ENCODE results near the gene LETM1. TPM values are rescaled to one million over a fixed set of nuclear protein-coding genes. Genes with fewer than 3 reads are reported as not detected.
A peak's percentile ranks its signal among the peaks of the same experiment; 100 is the strongest.

The LETM1 gene
- total and polyA plus RNA-seq, 2 of the 13 experiments (the other 11 are each of a cell fraction or from before 2014, with no cell fraction given) = 9.7 to 41.6 TPM

DNA sequence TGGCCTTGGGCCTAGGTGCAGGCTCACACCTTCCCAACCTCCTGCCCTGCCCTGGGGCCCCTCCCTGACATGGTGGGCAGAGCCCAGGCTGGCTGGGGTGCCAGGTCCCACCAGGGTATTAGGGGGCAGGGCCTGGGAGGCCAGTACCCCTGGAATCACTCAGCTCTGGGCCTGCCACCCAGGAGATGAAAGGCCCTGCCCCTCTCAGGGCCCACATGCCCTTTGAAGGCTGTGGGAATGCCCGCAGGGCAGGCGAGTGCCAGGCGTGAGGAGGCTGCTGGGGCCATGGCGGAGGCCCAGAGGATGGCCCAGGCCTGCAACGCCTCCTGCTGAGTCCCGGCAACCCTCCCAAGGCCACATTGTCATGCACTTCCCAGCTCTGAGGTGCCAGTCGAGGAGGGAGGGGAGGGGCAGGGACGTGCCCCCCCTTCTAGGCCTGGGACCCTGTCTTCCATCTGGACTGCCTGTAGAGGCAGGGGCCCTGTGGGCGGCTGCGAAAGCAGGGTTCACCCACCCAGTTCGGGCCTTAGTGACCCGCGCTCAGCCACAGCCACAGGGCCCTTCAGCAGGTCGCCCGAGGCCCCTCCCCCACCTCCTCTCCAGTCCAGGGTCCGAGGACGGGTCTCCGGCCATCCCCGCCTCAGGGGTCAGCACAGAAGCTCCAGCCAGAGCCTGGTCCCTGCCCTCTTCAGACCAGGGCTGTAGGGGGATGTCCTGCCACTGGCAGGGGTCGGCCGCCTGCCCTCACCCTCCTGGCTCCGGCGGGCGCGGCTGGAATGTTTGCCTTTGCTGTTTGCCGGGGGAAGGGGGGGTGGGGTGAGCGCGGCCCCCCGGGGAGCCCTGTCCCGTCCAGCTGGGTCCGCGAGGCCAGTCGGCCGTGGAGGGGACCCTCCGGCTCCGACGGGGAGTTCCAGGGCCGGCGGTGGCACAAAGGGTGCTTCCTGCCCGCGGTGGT is 89.6 kb downstream of the LETM1 start (continued):
- peak; percentile 76; the same call in 1 of the 2 replicates for TF ChIP-seq HNF4G (IDR thresholded peaks at IDR 0.05; ENCODE audit: borderline replicate concordance, low read depth, low read length)
- TF ChIP-seq HNF4G (CRISPR knock-in tag; IDR thresholded peaks at IDR 0.05; ENCODE audit: borderline replicate concordance, low read depth) = peak; percentile 40; the same call in 1 of the 2 replicates
- no peak for TF ChIP-seq ZNF562 (CRISPR knock-in tag; IDR thresholded peaks at IDR 0.05; ENCODE audit: borderline replicate concordance)
- TF ChIP-seq, protein P1, sequence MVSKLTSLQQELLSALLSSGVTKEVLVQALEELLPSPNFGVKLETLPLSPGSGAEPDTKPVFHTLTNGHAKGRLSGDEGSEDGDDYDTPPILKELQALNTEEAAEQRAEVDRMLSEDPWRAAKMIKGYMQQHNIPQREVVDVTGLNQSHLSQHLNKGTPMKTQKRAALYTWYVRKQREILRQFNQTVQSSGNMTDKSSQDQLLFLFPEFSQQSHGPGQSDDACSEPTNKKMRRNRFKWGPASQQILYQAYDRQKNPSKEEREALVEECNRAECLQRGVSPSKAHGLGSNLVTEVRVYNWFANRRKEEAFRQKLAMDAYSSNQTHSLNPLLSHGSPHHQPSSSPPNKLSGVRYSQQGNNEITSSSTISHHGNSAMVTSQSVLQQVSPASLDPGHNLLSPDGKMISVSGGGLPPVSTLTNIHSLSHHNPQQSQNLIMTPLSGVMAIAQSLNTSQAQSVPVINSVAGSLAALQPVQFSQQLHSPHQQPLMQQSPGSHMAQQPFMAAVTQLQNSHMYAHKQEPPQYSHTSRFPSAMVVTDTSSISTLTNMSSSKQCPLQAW (CRISPR knock-in tag; IDR thresholded peaks at IDR 0.05) = peak; percentile 52; the same call in 1 of the 2 replicates
- TF ChIP-seq ZFAT (CRISPR knock-in tag; conservative IDR thresholded peaks at IDR 0.05) = no peak
- TF ChIP-seq SUZ12 (IDR thresholded peaks at IDR 0.05; ENCODE audit: low read depth, low read length) = no peak
- TF ChIP-seq FOXK2 (IDR thresholded peaks at IDR 0.05) = no peak
- TF ChIP-seq, protein P2, sequence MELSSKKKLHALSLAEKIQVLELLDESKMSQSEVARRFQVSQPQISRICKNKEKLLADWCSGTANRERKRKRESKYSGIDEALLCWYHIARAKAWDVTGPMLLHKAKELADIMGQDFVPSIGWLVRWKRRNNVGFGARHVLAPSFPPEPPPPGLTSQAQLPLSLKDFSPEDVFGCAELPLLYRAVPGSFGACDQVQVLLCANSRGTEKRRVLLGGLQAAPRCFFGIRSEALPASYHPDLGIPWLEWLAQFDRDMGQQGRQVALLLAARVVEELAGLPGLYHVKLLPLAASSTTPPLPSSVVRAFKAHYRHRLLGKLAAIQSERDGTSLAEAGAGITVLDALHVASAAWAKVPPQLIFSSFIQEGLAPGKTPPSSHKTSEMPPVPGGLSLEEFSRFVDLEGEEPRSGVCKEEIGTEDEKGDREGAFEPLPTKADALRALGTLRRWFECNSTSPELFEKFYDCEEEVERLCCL (CRISPR knock-in tag; IDR thresholded peaks at IDR 0.05; ENCODE audit: borderline replicate concordance) = no peak
- TF ChIP-seq KDM2A (CRISPR knock-in tag; IDR thresholded peaks at IDR 0.05; ENCODE audit: borderline replicate concordance, low read depth) = peak; percentile 76
- TF ChIP-seq NCOA5 (CRISPR knock-in tag; IDR thresholded peaks at IDR 0.05) = 0 out of 2 replicates have a peak, but pooled peaks have one; percentile 91
- peak; percentile 35; the same call in 1 of the 2 replicates for TF ChIP-seq SP5 (CRISPR knock-in tag; IDR thresholded peaks at IDR 0.05; ENCODE audit: borderline replicate concordance, low read depth)
- no peak for TF ChIP-seq ZNF101 (CRISPR knock-in tag; IDR thresholded peaks at IDR 0.05; ENCODE audit: borderline replicate concordance, low read depth)
- TF ChIP-seq DPF2 (CRISPR knock-in tag; IDR thresholded peaks at IDR 0.05; ENCODE audit: borderline replicate concordance, low read depth) = no peak
- no peak for TF ChIP-seq NR0B2 (CRISPR knock-in tag; IDR thresholded peaks at IDR 0.05)
- no peak; the same call in 1 of the 2 replicates for TF ChIP-seq ZNF274 (CRISPR knock-in tag; IDR thresholded peaks at IDR 0.05)
- TF ChIP-seq ZNF691 (CRISPR knock-in tag; IDR thresholded peaks at IDR 0.05; ENCODE audit: borderline replicate concordance, low read depth) = no peak
- TF ChIP-seq ETV5 (CRISPR knock-in tag; IDR thresholded peaks at IDR 0.05; ENCODE audit: borderline replicate concordance) = peak; percentile 14; the same call in 1 of the 2 replicates
- TF ChIP-seq MAFF (IDR thresholded peaks at IDR 0.05; ENCODE audit: low read depth, low read length) = no peak
- 0 out of 2 replicates have a peak, but pooled peaks have one; percentile 51 for TF ChIP-seq MYPOP (CRISPR knock-in tag; IDR thresholded peaks at IDR 0.05)
- peak; percentile 56; the same call in 1 of the 2 replicates for TF ChIP-seq ZNF350 (CRISPR knock-in tag; IDR thresholded peaks at IDR 0.05; ENCODE audit: borderline replicate concordance, low read depth)
- TF ChIP-seq FOXM1 (CRISPR knock-in tag; IDR thresholded peaks at IDR 0.05) = no peak
